Activated naive CD8-positive, alpha-beta T cell treated with anti-CD3 and anti-CD28 coated beads, Interleukin-2, amount 10 ng/mL, durations not matched to agents 7 days and 5 days (primary cell): Measurements from ENCODE around the gene MAN2B2. TPM values are rescaled to one million over a fixed set of nuclear protein-coding genes. Genes with fewer than 3 reads are reported as not detected.
"Not testable (repeated sequence)": the region's sequence is repeated elsewhere in the genome, so short reads cannot be mapped to it uniquely, and the experiment has no call there.

ENCODE experiments used
- ATAC-seq: fragments of 150-1000 bp; cut with Tn5 transposase; one replicate; pipeline ENCODE4 v1.10.0; 2021; ENCODE audit warnings: low read depth, moderate library complexity
- POLR2A ChIA-PET: fragments of 350-600 bp; sonication (Branson Sonifier 250); formaldehyde crosslinking; loops from one replicate; lab custom pipeline; 2021; ENCODE audit warnings: antibody characterized with exemption; lab: Charles Lee
- DNase-seq: peaks from one replicate; pipeline ENCODE4 v3.0.0; 2021
- H3K27ac Mint-ChIP-seq: one replicate; pipeline ENCODE4 v1.8.0; 2022; ENCODE audit warnings: mild to moderate bottlenecking, mixed read lengths
- H3K27me3 Mint-ChIP-seq: one replicate; pipeline ENCODE4 v1.8.0; 2022; ENCODE audit warnings: mild to moderate bottlenecking, moderate library complexity, mixed read lengths
- H3K36me3 Mint-ChIP-seq: one replicate; pipeline ENCODE4 v1.8.0; 2021; ENCODE audit warnings: mild to moderate bottlenecking, mixed read lengths
- H3K4me1 Mint-ChIP-seq: one replicate; pipeline ENCODE4 v1.8.0; 2021; ENCODE audit warnings: mixed read lengths
- H3K4me3 Mint-ChIP-seq: one replicate; pipeline ENCODE4 v1.8.0; 2022; ENCODE audit warnings: mild to moderate bottlenecking, moderate library complexity, mixed read lengths
- H3K9me3 Mint-ChIP-seq: one replicate; pipeline ENCODE4 v1.8.0; 2021; ENCODE audit warnings: mixed read lengths
- total RNA-seq, 2 experiments: library from RNA; stranded (reverse); gene quantifications; one replicate each; pipeline ENCODE4 v1.2.3, GENCODE V29; 2021

The MAN2B2 gene
- total RNA-seq, 2 experiments from 2014 or later = 36.0 to 38.2 TPM

DNA sequence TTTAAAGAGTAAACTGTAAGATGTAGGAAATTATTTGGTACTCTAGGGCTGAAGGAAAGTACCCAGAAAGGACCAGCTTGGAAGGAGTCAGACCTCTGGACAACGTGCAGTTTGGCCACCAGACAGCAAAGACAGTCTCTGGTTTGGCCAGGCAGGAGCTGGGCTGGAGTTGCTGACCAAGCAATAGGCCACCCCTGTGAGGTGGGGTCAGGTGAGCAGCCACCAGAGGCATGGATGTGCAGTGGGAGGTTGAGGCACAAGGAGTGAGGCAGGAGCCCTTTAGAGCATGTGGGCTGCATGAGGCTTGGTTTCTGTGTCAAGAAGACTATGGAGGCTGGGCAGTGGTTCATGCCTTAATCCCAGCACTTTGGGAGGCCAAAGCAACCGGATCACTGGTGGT is 47.8 kb downstream of the MAN2B2 start:
- Mint-ChIP-seq H3K9me3 (no peaks in the 10 kb centered on the region), H3K4me1 (no peaks in the 10 kb centered on the region), H3K36me3 (peaks cover 13% of the 10 kb centered on the region), H3K27me3 (no peaks in the 10 kb centered on the region), H3K4me3 (no peak overlapping the region), H3K27ac (no peak overlapping the region)
- POLR2A ChIA-PET = no interaction called here
- no peak for DNase-seq
- no peak for ATAC-seq

DNA sequence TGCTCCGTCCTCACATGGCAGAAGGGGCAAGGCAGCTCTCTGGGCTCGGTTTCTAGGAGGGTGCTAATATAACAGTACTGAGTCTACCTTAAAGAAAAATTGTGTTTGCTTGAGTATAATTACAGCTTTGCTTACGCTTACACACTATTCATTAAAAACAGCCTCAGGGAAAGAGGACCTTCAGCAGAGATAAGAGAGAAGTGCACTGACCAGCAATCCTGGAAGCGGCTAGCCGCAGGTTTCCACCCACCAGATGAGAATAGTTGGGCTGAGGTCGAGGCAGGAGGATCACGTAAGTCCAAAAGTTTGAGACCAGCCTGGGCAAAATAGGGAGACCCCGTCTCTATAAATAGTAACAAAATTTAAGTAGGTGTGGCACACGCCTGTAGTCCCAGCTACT is 50.3 kb downstream of the MAN2B2 start:
- no peaks in the 10 kb centered on the region for H3K4me1 Mint-ChIP-seq
- no peak for ATAC-seq
- no peak overlapping the region for H3K27ac Mint-ChIP-seq
- H3K4me3 Mint-ChIP-seq = no peak overlapping the region
- no peaks in the 10 kb centered on the region for H3K9me3 Mint-ChIP-seq
- DNase-seq = no peak
- peaks cover 8% of the 10 kb centered on the region for H3K36me3 Mint-ChIP-seq
- no peaks in the 10 kb centered on the region for H3K27me3 Mint-ChIP-seq
- POLR2A ChIA-PET = no interaction called here

- H3K27ac Mint-ChIP-seq = no peak overlapping the region
- POLR2A ChIA-PET = no interaction called here
- no peaks in the 10 kb centered on the region for H3K9me3 Mint-ChIP-seq
- H3K4me3 Mint-ChIP-seq = no peak overlapping the region
- no peaks in the 10 kb centered on the region for H3K4me1 Mint-ChIP-seq
- peaks cover 4% of the 10 kb centered on the region for H3K36me3 Mint-ChIP-seq
- H3K27me3 Mint-ChIP-seq = no peaks in the 10 kb centered on the region
- DNase-seq (no peak), ATAC-seq (no peak)
Measured at GRCh38 chr4:6626066-6626465, 51.1 kb downstream of the MAN2B2 start.

DNA sequence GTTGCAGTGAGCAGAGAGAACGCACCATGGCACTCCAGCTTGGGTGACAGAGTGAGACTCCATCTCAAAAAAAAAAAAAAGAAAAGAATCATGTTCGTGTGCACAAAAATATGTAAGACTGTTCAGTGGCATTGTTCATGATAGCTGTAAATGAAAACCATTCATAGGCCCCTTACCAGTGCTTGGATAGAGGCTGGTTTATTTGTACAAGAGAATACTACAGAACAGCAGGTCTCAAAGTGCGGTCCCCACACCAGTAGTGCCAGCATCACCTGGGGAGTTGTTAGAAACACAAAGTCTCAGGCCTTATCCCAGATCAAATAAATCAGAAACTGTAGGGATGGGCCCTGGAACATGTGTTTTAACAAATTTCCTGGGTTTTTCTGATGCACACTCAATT is 52.8 kb downstream of the MAN2B2 start:
- Mint-ChIP-seq H3K27ac (no peak overlapping the region), H3K4me3 (no peak overlapping the region), H3K36me3 (no peaks in the 10 kb centered on the region), H3K4me1 (no peaks in the 10 kb centered on the region), H3K27me3 (no peaks in the 10 kb centered on the region), H3K9me3 (no peaks in the 10 kb centered on the region)
- POLR2A ChIA-PET = interaction anchor here (0.7 kb wide), 1 partner anchor 13 kb away, joined by 4 read pairs; no protein-coding TSS in a partner anchor
- ATAC-seq (no peak), DNase-seq (no peak)

DNA sequence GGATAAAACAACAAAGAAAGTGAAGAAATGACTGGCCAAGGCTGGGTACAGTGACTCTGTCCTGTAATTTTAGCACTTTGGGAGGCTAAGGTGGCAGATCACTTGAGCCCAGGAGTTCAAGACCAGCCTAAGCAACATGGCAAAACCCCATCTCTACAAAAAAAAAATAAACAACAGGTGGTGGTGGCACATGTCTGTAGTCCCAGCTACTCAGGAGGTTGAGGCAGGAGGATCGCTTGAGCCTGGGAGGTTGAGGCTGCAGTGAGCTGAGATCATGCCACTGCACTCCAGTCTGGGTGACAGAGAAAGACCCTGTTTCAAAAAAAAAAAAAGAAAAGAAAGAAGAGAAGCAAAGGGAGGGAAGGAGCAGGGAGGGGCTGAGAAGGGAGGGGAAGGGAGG is 53.5 kb downstream of the MAN2B2 start:
- H3K4me1 Mint-ChIP-seq, ATAC-seq, H3K27me3 Mint-ChIP-seq, H3K4me3 Mint-ChIP-seq, DNase-seq, POLR2A ChIA-PET, H3K36me3 Mint-ChIP-seq, H3K9me3 Mint-ChIP-seq, H3K27ac Mint-ChIP-seq: not testable (repeated sequence)

- Mint-ChIP-seq H3K4me3 (no peak overlapping the region), H3K27me3 (no peaks in the 10 kb centered on the region), H3K9me3 (no peaks in the 10 kb centered on the region), H3K4me1 (peaks cover 8% of the 10 kb centered on the region), H3K36me3 (no peaks in the 10 kb centered on the region), H3K27ac (no peak overlapping the region)
- POLR2A ChIA-PET = interaction anchor here (1.2 kb wide), 1 partner anchor 8 kb away, joined by 3 read pairs; the partner anchor contains the start of gene MRFAP1
- DNase-seq (no peak), ATAC-seq (no peak)
Measured at GRCh38 chr4:6632125-6632524, 57.1 kb downstream of the MAN2B2 start.

GRCh38 chr4:6633091-6633906 is 58.3 kb downstream of the MAN2B2 start:
- Mint-ChIP-seq H3K36me3 (peaks cover 1% of the 10 kb centered on the region), H3K27me3 (no peaks in the 10 kb centered on the region), H3K4me1 (peaks cover 8% of the 10 kb centered on the region), H3K27ac (peak overlapping the region; percentile 20), H3K4me3 (no peak overlapping the region), H3K9me3 (no peaks in the 10 kb centered on the region)
- ATAC-seq (peak; percentile 56), DNase-seq (no peak)
- POLR2A ChIA-PET = interaction anchor here (1.1 to 1.5 kb wide), 2 partner anchors 9 to 58 kb away, joined by 3 read pairs; partner anchors contain the start of gene MAN2B2

DNA sequence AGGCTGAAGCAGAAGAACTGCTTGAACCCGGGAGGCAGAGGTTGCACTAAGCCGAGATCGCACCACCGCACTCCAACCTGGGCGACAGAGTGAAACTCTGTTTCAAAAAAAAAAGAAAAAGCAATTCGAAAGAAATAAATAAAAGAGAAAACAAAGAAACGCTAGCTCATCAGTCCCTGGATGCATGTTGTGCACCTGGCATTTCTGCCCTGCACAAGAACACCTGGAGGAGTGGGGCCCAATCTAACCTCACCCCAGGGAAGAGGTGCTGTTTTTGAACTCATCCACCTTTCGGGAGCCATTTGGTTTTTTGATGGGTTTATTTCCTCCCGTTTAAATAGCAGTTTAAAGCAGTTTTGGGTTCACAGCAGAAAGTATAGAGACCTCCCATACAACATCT is 59.8 kb downstream of the MAN2B2 start:
- H3K9me3 Mint-ChIP-seq = no peaks in the 10 kb centered on the region
- peaks cover 1% of the 10 kb centered on the region for H3K36me3 Mint-ChIP-seq
- H3K27me3 Mint-ChIP-seq = no peaks in the 10 kb centered on the region
- no peak overlapping the region for H3K4me3 Mint-ChIP-seq
- H3K4me1 Mint-ChIP-seq = peaks cover 8% of the 10 kb centered on the region
- ATAC-seq (no peak), DNase-seq (no peak)
- no peak overlapping the region for H3K27ac Mint-ChIP-seq
- POLR2A ChIA-PET = no interaction called here

DNA sequence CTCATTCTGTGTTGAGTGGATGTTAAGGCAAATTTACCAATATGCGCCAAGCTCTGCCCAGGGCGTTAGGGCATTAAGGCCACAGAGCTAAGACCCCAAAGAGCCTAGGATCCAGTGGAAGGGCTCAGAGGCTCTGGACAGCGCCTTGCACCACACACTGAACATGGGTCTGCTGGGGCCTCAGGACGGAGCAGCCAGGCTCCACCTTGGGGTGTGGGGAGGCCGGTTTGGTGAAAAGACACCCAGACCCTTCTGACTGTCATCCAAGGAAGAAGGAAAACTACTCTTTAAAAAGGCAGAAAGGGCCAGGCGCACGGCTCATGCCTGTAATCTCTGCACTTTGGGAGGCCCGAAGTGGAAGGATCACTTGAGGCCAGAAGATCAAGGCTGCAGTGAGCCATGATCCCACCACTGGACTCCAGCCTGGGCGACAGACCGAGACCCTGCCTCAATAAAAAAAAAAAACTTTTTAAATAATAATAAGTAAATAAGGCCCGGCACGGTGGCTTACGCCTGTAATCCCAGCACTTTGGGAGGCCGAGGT is 64.2 kb downstream of the MAN2B2 start:
- Mint-ChIP-seq H3K4me3 (peak overlapping the region; percentile 25), H3K9me3 (no peaks in the 10 kb centered on the region), H3K27ac (no peak overlapping the region), H3K36me3 (peaks cover 26% of the 10 kb centered on the region), H3K4me1 (peaks cover 18% of the 10 kb centered on the region), H3K27me3 (no peaks in the 10 kb centered on the region)
- POLR2A ChIA-PET = interaction anchor here (0.7 to 3.0 kb wide), 4 partner anchors 25 to 462 kb away, joined by 6 to 16 read pairs (median 15); partner anchors contain the start of genes BLOC1S4 and MAN2B2
- ATAC-seq = no peak
- DNase-seq = no peak

GRCh38 chr4:6640292-6641163 is 65.5 kb downstream of the MAN2B2 start, which contains the start of gene MRFAP1:
Gene MRFAP1, plus strand, starts transcription at chr4:6640685. Its CDS starts 178 bp downstream, at chr4:6640863.
- Mint-ChIP-seq H3K4me1 (peaks cover 18% of the 10 kb centered on the region), H3K9me3 (no peaks in the 10 kb centered on the region), H3K4me3 (peak within 1 kb of the TSS; percentile 89), H3K27ac (peak within 1 kb of the TSS; percentile 94), H3K36me3 (peaks cover 26% of the 10 kb centered on the region), H3K27me3 (no peaks in the 10 kb centered on the region)
- POLR2A ChIA-PET = interaction anchor here (0.6 to 4.1 kb wide), 22 partner anchors 9 to 527 kb away, joined by 3 to 68 read pairs (median 6); partner anchors contain the start of genes BLOC1S4, MAN2B2, MRFAP1L1 and TADA2B
- ATAC-seq (peak; percentile 82), DNase-seq (peak; percentile 95)

DNA sequence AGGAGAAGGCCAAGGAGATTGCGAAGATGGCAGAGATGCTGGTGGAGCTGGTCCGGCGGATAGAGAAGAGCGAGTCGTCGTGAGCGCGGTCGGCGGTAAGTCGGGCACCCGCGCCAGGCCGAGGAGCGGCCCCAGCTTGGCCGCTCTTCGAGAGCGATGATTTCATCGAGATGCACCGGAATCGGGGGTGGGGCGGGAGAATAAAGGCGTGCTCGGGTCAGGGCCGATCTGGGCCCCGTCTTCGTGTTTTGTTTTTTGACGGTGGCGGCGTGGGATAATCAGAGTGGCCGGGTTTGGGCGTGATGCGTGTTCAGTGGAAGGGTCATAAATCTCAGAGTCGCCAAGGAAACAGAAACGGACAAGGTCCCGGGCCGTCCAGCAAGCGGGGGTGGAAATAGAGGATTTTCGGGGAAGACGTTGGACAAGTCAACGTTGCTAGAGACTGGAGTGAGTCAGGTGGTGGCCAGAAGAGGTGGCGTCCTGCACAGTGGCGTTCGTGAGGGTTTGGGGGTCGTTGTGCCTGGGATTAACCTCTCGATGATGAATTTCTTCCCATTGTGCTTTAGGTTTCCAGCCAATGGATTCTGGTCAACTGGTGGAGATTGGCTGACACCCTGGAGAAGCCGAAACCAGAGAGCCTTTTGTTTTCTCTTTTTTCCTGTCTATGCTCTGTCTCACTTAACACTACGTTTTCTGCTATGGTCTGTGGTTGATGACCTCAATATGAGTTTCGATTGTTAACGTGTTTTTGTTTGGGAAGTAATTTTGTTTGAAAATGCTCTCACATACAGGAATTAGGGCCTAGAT is 66.4 kb downstream of the MAN2B2 start:
- peak overlapping the region; percentile 89 for H3K4me3 Mint-ChIP-seq
- H3K4me1 Mint-ChIP-seq = peaks cover 18% of the 10 kb centered on the region
- H3K9me3 Mint-ChIP-seq = no peaks in the 10 kb centered on the region
- no peaks in the 10 kb centered on the region for H3K27me3 Mint-ChIP-seq
- H3K27ac Mint-ChIP-seq = peak overlapping the region; percentile 94
- DNase-seq (no peak), ATAC-seq (peak; percentile 40)
- peaks cover 26% of the 10 kb centered on the region for H3K36me3 Mint-ChIP-seq
- POLR2A ChIA-PET = interaction anchor here (0.6 to 4.1 kb wide), 21 partner anchors 10 to 526 kb away, joined by 3 to 68 read pairs (median 6); partner anchors contain the start of genes BLOC1S4, MAN2B2, MRFAP1L1 and TBC1D14

GRCh38 chr4:6641971-6642320 is 67.0 kb downstream of the MAN2B2 start:
- no peaks in the 10 kb centered on the region for H3K9me3 Mint-ChIP-seq
- H3K27ac Mint-ChIP-seq = peak overlapping the region; percentile 94
- H3K4me1 Mint-ChIP-seq = peaks cover 18% of the 10 kb centered on the region
- ATAC-seq (no peak), DNase-seq (no peak)
- POLR2A ChIA-PET = interaction anchor here (0.6 to 4.1 kb wide), 8 partner anchors 9 to 426 kb away, joined by 3 to 68 read pairs (median 3); partner anchors contain the start of genes BLOC1S4, GRPEL1 and MAN2B2
- H3K4me3 Mint-ChIP-seq = peak overlapping the region; percentile 89
- H3K27me3 Mint-ChIP-seq = no peaks in the 10 kb centered on the region
- H3K36me3 Mint-ChIP-seq = peaks cover 26% of the 10 kb centered on the region
